ENCODE measurements around the gene SHC1.

- TF ChIP-seq CTCF (IDR thresholded peaks at IDR 0.05; ENCODE audit: insufficient read depth, low read length, poor library complexity, severe bottlenecking) (no peak), EZH2phosphoT487 (conservative IDR thresholded peaks at IDR 0.05; ENCODE audit: low read length) (no peak)
Observed at GRCh38 chr1:154967331-154967950, 3.1 kb downstream of the SHC1 start.
